ENCODE measurements around the gene FGF1. TPM values are rescaled to one million over a fixed set of nuclear protein-coding genes. Genes with fewer than 3 reads are reported as not detected.
A peak's percentile ranks its signal among the peaks of the same experiment; 100 is the strongest.

The FGF1 gene
- total RNA-seq, 3 donors from 2014 or later = 0.32 to 20.3 (median 6.6) TPM

GRCh38 chr5:142678529-142678928 is 7.4 kb downstream of the FGF1 start:
- H3K27ac ChIP-seq = no peak overlapping the region
- no peaks in the 10 kb centered on the region for H3K9me3 ChIP-seq
- H3K36me3 ChIP-seq = no peaks in the 10 kb centered on the region
- intact Hi-C loops (cut with DNase I; ENCODE audit: low total_unique reads) = no loop called here
- TF ChIP-seq POLR2AphosphoS5 (IDR thresholded peaks at IDR 0.05) = no peak
- TF ChIP-seq CTCF (IDR thresholded peaks at IDR 0.05) = no peak
- no peak for TF ChIP-seq POLR2A (IDR thresholded peaks at IDR 0.05)
- no peaks in the 10 kb centered on the region for H3K27me3 ChIP-seq
- peaks cover 0 to 5% of the 10 kb centered on the region in 2 donors for H3K4me1 ChIP-seq
- no peak for DNase-seq (ENCODE audit: low spot score in 2 of 2)
- H3K4me3 ChIP-seq = no peak overlapping the region

DNA sequence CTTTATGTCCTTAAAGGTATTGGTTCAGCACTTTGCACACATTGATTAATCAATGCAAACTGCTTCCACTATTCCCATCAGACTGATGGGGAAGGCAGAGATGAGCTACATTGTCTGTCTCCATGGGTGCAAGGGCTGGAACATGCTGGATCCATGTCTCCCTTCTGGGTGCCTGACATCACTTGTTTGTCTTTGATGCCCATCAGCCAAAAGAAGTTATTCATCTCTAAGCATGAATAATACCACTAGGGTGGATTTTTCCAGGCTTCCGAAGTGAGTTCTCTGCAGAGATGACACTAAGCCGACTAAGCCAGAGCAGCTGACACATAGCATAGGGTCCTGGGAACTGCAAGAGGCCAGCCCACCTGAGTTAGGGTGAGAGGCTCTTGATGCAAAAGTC is 8.7 kb downstream of the FGF1 start:
- Histone ChIP-seq H3K36me3 (no peaks in the 10 kb centered on the region), H3K27me3 (no peaks in the 10 kb centered on the region), H3K4me3 (no peak overlapping the region), H3K4me1 (peaks cover 0 to 5% of the 10 kb centered on the region in 2 donors), H3K9me3 (no peaks in the 10 kb centered on the region), H3K27ac (no peak overlapping the region)
- intact Hi-C loops (cut with DNase I; ENCODE audit: low total_unique reads) = no loop called here
- TF ChIP-seq POLR2AphosphoS5 (IDR thresholded peaks at IDR 0.05) = no peak
- TF ChIP-seq POLR2A (IDR thresholded peaks at IDR 0.05) = no peak
- no peak for TF ChIP-seq CTCF (IDR thresholded peaks at IDR 0.05)
- DNase-seq (ENCODE audit: low spot score in 2 of 2) = no peak

GRCh38 chr5:142676318-142676717 is 9.6 kb downstream of the FGF1 start:
- intact Hi-C loops (cut with DNase I; ENCODE audit: low total_unique reads) = no loop called here
- H3K36me3 ChIP-seq = no peaks in the 10 kb centered on the region
- H3K4me1 ChIP-seq = peaks cover 0 to 3% of the 10 kb centered on the region in 2 donors
- H3K27me3 ChIP-seq = no peaks in the 10 kb centered on the region
- no peak overlapping the region for H3K4me3 ChIP-seq
- DNase-seq (ENCODE audit: low spot score in 2 of 2) = no peak
- peak overlapping the region; percentile 81 to 92 for H3K27ac ChIP-seq
- no peak for TF ChIP-seq POLR2AphosphoS5 (IDR thresholded peaks at IDR 0.05)
- no peak for TF ChIP-seq CTCF (IDR thresholded peaks at IDR 0.05)
- no peak for TF ChIP-seq POLR2A (IDR thresholded peaks at IDR 0.05)
- no peaks in the 10 kb centered on the region for H3K9me3 ChIP-seq

- TF ChIP-seq CTCF (IDR thresholded peaks at IDR 0.05) (no peak), POLR2A (IDR thresholded peaks at IDR 0.05) (no peak), POLR2AphosphoS5 (IDR thresholded peaks at IDR 0.05) (no peak)
- no peak for DNase-seq (ENCODE audit: low spot score in 2 of 2)
- H3K4me3 ChIP-seq = no peak overlapping the region
- intact Hi-C loops (cut with DNase I; ENCODE audit: low total_unique reads) = no loop called here
- H3K27ac ChIP-seq = peak overlapping the region; percentile 81 to 92
- H3K4me1 ChIP-seq = no peaks in the 10 kb centered on the region
- no peaks in the 10 kb centered on the region for H3K9me3 ChIP-seq
- H3K27me3 ChIP-seq = no peaks in the 10 kb centered on the region
- H3K36me3 ChIP-seq = no peaks in the 10 kb centered on the region
These were observed 11.1 kb downstream of the FGF1 start for GRCh38 chr5:142674531-142675469.

GRCh38 chr5:142671801-142672200 is 14.1 kb downstream of the FGF1 start:
- no peak for TF ChIP-seq POLR2AphosphoS5 (IDR thresholded peaks at IDR 0.05)
- no peak for TF ChIP-seq POLR2A (IDR thresholded peaks at IDR 0.05)
- TF ChIP-seq CTCF (IDR thresholded peaks at IDR 0.05) = no peak
- Histone ChIP-seq H3K4me3 (no peak overlapping the region), H3K9me3 (no peaks in the 10 kb centered on the region), H3K4me1 (no peaks in the 10 kb centered on the region), H3K27me3 (no peaks in the 10 kb centered on the region), H3K36me3 (no peaks in the 10 kb centered on the region), H3K27ac (peak overlapping the region; percentile 40 to 74)
- intact Hi-C loops (cut with DNase I; ENCODE audit: low total_unique reads) = no loop called here
- no peak for DNase-seq (ENCODE audit: low spot score in 2 of 2)

All from breast epithelium (tissue), 4 donors.